ENCODE results near the gene LRRC37A3. TPM values are rescaled to one million over a fixed set of nuclear protein-coding genes. Genes with fewer than 3 reads are reported as not detected.
"Not testable (repeated sequence)": the region's sequence is repeated elsewhere in the genome, so short reads cannot be mapped to it uniquely, and the experiment has no call there.

The LRRC37A3 gene
- total and polyA plus RNA-seq, 2 of the 13 experiments (the other 11 are each of a cell fraction or from before 2014, with no cell fraction given) = 0.62 to 1.1 TPM

- H3K9ac ChIP-seq (ENCODE audit: insufficient read depth, low read depth, low read length); H2AFZ ChIP-seq (ENCODE audit: low read length); H3K36me3 ChIP-seq (replicated peaks in 1 of 2; ENCODE audit: control insufficient read depth in 1 of 2, insufficient read depth in 2 of 2, low read length in 2 of 2); in situ Hi-C loops (cut with HindIII; ENCODE audit: extremely low pct_ligation_motif_present, low pct_unique_long_range_greater_than_20kb); BruUV-seq (replicated peaks); intact Hi-C loops (cut with micrococcal nuclease; ENCODE audit: unreplicated experiment); POLR2A ChIA-PET; DNase-seq (ENCODE audit: low spot score); H3K79me2 ChIP-seq (ENCODE audit: insufficient read depth, low read length); H3K9me3 ChIP-seq (ENCODE audit: low read length); H3K27me3 ChIP-seq (ENCODE audit: control insufficient read depth in 1 of 2, insufficient read depth in 2 of 2, low read length in 2 of 2); CTCF ChIA-PET (ENCODE audit: low intra/inter-chr PET ratio, low total read pairs); H4K20me1 ChIP-seq (ENCODE audit: insufficient read depth, low read length); H3K27ac ChIP-seq (ENCODE audit: extremely low read length, insufficient read depth, low read length); TF ChIP-seq NR2F6 (IDR thresholded peaks at IDR 0.05): not testable (repeated sequence)
- TF ChIP-seq RARA (CRISPR knock-in tag; IDR thresholded peaks at IDR 0.05) (peak; percentile 73), SP5 (CRISPR knock-in tag; IDR thresholded peaks at IDR 0.05; ENCODE audit: borderline replicate concordance, low read depth) (peak; percentile 20; the same call in 1 of the 2 replicates), NR2F6 (CRISPR knock-in tag; IDR thresholded peaks at IDR 0.05) (peak; percentile 42; the same call in 1 of the 2 replicates), HOXA3 (CRISPR knock-in tag; IDR thresholded peaks at IDR 0.05) (0 out of 2 replicates have a peak, but pooled peaks have one; percentile 23), SAP130 (CRISPR knock-in tag; IDR thresholded peaks at IDR 0.05; ENCODE audit: low read depth) (0 out of 2 replicates have a peak, but pooled peaks have one; percentile 22), PATZ1 (CRISPR knock-in tag; IDR thresholded peaks at IDR 0.05) (peak; percentile 24; the same call in 1 of the 2 replicates), ZNF7 (CRISPR knock-in tag; IDR thresholded peaks at IDR 0.05) (peak; percentile 68), BCL6 (CRISPR knock-in tag; IDR thresholded peaks at IDR 0.05) (peak; percentile 92), HNF4A (CRISPR knock-in tag; IDR thresholded peaks at IDR 0.05) (peak; percentile 63)
- FAIRE-seq (peak; percentile 59), ATAC-seq (peak; percentile 43)
- 0% methylated on average over 1 of the region's 5 CpGs for WGBS (ENCODE audit: low lambda C conversion rate)
- peak overlapping the region; percentile 84 for H3K4me2 ChIP-seq (ENCODE audit: low read depth, low read length)
- peaks cover 32% of the 10 kb centered on the region for H3K4me1 ChIP-seq (ENCODE audit: insufficient read depth, low read length)
- H3K4me3 ChIP-seq (replicated peaks in 1 of 3; ENCODE audit: insufficient read depth in 1 of 3, low read depth in 2 of 3, low read length in 3 of 3) = peak overlapping the region in 1 of 3 experiments; percentile 38; a peak in 2 of 6 replicates
Observed at GRCh38 chr17:64838513-64838912, 80.8 kb downstream of the LRRC37A3 start.

Measured in HepG2 (cell line).